WI38 (cell line): ENCODE data around the gene NCR3LG1.
"Not testable (repeated sequence)": the region's sequence is repeated elsewhere in the genome, so short reads cannot be mapped to it uniquely, and the experiment has no call there.

ENCODE experiments used
- H3K4me3 ChIP-seq: 2 replicates; pipeline ENCODE4 v1.5.1; 2011; ENCODE audit warnings: low read depth, mild to moderate bottlenecking, control low read depth, low read length
- TF ChIP-seq, protein P1 (sequence below): IDR thresholded peaks from 2 replicates; pipeline ENCODE4 v1.5.1; 2012; ENCODE audit warnings: low read depth, mild to moderate bottlenecking, control low read depth, low read length

The NCR3LG1 gene

DNA sequence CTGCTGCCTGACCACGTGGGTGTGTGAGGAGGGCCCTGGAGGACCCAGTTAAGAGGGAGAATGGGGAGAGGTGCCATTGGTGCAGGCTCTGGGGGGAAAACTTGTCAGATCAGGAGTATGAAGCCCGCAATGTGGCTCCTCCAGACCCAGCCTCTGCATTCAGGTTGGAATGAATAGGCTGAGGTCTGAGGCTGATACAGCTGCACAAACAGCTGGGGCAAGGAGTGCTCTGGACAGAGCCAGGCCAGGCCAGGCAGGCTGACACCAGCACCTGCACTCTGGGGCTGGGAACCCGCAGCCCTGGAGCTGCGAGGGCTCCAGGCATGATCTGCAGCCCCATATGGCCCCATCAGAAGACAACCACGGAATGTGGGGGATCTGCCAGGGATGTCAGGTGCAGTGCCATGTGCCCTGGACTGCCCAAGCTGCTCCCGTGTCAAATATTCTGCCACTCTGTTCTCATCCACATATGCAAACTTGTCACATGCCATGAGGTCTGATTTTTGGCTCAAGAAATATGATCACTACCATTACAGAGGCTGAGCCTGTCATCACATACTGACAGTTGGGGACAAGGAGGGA, 64.0 kb downstream of the NCR3LG1 start:
- TF ChIP-seq, protein P1, sequence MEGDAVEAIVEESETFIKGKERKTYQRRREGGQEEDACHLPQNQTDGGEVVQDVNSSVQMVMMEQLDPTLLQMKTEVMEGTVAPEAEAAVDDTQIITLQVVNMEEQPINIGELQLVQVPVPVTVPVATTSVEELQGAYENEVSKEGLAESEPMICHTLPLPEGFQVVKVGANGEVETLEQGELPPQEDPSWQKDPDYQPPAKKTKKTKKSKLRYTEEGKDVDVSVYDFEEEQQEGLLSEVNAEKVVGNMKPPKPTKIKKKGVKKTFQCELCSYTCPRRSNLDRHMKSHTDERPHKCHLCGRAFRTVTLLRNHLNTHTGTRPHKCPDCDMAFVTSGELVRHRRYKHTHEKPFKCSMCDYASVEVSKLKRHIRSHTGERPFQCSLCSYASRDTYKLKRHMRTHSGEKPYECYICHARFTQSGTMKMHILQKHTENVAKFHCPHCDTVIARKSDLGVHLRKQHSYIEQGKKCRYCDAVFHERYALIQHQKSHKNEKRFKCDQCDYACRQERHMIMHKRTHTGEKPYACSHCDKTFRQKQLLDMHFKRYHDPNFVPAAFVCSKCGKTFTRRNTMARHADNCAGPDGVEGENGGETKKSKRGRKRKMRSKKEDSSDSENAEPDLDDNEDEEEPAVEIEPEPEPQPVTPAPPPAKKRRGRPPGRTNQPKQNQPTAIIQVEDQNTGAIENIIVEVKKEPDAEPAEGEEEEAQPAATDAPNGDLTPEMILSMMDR = no peak

DNA sequence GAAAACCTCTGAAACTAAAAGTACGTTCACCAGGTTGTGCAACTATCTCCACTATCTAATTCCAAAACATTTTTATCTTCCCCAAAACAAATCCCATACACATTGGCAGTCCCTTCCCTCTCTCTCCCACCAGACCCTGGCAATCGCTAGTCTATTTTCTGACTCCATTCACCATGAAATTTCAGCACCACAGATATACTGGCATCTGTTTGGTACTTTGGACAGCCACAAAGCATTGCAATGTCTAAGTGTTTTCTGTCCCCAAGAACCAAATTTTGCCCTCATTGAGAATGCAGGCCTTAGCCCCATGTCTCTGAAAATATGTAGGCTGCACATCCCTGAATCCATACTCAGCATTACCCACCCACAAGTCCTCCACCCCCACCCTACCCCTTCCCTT, 64.9 kb downstream of the NCR3LG1 start:
- TF ChIP-seq, protein P1 = no peak
- no peak overlapping the region for H3K4me3 ChIP-seq

More for the DNA sequence above, 64.0 kb downstream of the NCR3LG1 start:
- no peak overlapping the region for H3K4me3 ChIP-seq

DNA sequence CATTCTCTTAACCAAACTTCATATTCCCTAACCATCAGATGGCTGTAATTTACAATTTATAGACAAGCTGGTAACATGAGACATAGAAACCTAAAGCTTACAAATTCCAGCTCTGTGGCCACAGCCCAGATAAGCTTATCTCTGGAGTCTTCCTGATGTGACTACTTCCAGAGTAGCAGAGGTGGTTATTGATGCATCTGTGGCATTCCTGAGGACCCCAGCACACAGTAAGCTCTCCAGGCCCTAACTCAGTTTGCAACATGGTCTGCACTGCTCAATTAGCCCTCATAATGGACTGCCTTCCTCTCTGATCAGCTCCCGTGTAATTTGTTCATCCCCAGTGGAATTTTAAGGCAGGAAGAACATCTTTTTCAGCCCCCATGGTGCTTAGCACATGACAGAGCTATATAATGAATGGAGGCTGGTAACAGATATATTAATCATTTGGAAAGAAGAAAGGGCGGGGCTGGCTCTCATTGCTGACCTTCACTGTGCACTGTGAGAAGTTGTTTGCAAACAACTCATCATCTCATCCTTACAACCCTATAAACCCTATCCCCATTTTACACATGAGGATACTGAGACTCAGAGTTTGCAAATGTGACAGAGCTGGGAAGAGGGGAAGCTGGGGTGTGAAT, 67.0 kb downstream of the NCR3LG1 start:
- no peak overlapping the region for H3K4me3 ChIP-seq
- TF ChIP-seq, protein P1 = no peak

DNA sequence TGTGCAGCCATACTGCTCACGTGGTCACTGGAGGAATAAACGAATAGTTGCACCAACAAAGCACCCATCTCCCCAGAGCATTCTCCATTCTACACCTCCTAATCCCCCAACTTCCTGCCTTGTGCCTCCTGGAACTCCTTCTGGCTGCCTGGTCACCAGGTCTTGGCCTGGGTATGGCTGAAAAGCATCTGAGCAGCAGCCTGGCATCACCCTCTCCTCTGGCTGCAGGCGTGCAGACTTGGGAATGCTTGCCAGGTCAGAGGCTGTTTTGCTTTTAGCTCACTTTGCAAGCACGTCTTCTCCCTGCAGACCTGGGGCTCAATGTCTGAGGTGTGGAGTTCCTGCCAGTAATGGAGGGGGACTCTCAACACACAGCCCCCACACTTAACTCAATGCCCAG, 70.2 kb downstream of the NCR3LG1 start:
- TF ChIP-seq, protein P1 = no peak
- H3K4me3 ChIP-seq = no peak overlapping the region

DNA sequence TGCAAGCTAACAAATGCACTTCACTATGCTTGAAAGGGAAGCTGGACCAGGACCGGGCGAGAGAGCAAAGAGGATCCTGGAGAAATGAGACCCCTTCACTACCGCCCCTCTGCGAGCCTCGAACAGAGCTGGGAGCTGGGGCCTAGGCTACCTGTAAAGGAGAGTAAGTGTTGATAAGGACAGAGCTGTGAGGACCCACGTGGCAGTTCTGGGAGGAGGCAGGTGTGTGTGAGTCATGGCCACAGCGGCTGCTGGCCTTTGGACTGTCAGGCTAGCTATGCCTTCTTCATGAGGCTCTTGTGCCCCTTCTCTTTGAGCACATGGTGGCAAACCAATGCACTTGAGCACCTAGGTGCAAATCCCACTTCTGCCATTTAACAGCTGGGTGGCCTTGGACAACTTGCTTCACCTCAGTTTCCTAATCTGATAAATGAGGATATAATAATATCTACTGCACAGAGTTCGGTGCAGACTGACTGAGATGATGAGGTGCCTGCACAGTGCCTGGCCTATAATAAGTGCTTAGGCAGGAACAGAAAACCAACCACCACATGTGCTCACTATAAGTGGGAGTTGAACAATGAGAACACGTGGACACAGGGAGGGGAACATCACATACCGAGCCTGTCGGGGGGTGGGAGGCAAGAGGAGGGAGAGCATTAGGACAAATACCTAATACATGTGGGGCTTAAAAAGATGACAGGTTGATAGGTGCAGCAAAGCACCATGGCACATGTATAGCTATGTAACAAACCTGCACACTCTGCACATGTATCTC, 72.1 kb downstream of the NCR3LG1 start:
- TF ChIP-seq, protein P1 = no peak
- no peak overlapping the region for H3K4me3 ChIP-seq

DNA sequence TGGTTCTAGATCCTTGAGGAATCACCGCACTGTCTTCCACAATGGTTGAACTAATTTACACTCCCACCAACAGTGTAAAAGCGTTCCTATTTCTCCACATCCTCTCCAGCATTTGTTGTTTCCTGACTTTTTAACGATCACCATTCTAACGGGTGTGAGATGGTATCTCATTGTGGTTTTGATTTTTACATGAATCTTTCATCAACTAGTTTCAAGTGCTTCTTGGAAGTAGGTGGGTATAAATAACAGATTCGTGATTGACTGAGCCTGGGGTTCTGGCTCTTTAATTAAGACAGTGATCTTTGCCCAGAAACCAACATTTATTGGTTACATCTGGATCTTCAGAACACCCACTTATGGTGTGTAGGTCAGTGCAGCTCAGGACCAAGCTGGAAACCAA, 74.6 kb downstream of the NCR3LG1 start:
- H3K4me3 ChIP-seq = not testable (repeated sequence)
